Measurements from ENCODE around the gene MSMP. TPM values are rescaled to one million over a fixed set of nuclear protein-coding genes. Genes with fewer than 3 reads are reported as not detected.

Gene MSMP
- total RNA-seq, 2 experiments from 2014 or later: not detected

DNA sequence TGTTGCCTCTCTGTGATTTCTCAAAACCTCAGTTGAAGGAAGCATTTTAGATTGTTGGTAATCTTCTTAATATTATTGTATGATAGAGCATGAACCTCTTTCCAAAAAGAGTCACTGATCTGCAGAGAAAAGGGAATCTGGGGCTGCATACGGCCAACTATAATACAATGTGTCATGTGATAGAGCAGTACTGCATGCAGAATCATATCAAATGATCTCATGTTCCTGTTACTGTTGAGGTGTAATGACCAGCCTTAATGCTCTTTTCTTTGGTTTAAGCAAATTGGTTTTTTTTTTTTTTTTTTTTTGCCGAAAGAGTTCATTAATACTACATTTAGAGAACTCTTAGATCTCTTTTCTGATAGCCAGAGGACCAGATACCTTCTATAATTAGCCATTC, 12.9 kb upstream of the MSMP start:
- ATAC-seq (no peak), DNase-seq (no peak)
- Mint-ChIP-seq H3K36me3 (peaks cover 2% of the 10 kb centered on the region), H3K4me1 (no peaks in the 10 kb centered on the region), H3K9me3 (ENCODE audit: low read depth) (no peaks in the 10 kb centered on the region), H3K27ac (no peak overlapping the region), H3K27me3 (no peaks in the 10 kb centered on the region), H3K4me3 (no peak overlapping the region)
- CTCF ChIA-PET: interaction anchor here (1.3 to 1.6 kb wide), 2 partner anchors 9 to 136 kb away, joined by 3 to 4 read pairs; no protein-coding TSS in a partner anchor

GRCh38 chr9:35763803-35764202, 9.7 kb upstream of the MSMP start:
- Mint-ChIP-seq H3K27me3 (no peaks in the 10 kb centered on the region), H3K4me1 (peaks cover 11% of the 10 kb centered on the region), H3K9me3 (ENCODE audit: low read depth) (no peaks in the 10 kb centered on the region), H3K36me3 (peaks cover 2% of the 10 kb centered on the region), H3K27ac (no peak overlapping the region), H3K4me3 (no peak overlapping the region)
- DNase-seq (no peak), ATAC-seq (no peak)
- CTCF ChIA-PET: no interaction called here

DNA sequence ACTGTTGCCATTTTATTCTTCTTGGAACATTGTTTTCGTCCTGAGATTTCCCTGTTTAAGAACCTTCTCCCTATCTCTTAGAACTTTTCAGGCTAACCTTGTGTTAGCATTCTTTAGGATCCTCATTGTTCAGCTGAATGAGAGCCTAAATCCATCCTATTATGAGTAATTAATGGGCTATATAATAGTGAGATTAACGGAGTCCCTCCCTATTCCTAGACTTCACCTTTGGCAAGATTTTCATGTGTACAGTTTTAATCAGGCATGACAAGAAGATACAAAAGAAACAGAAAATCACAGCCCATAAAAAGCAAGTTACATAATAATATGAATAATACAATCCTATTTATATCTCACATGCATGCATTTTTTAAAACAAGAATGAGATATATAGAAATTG, 9.1 kb upstream of the MSMP start:
- Mint-ChIP-seq H3K27ac (no peak overlapping the region), H3K36me3 (peaks cover 5% of the 10 kb centered on the region), H3K4me3 (no peak overlapping the region), H3K27me3 (no peaks in the 10 kb centered on the region), H3K4me1 (peaks cover 16% of the 10 kb centered on the region), H3K9me3 (ENCODE audit: low read depth) (no peaks in the 10 kb centered on the region)
- ATAC-seq (no peak), DNase-seq (no peak)
- CTCF ChIA-PET: no interaction called here

DNA sequence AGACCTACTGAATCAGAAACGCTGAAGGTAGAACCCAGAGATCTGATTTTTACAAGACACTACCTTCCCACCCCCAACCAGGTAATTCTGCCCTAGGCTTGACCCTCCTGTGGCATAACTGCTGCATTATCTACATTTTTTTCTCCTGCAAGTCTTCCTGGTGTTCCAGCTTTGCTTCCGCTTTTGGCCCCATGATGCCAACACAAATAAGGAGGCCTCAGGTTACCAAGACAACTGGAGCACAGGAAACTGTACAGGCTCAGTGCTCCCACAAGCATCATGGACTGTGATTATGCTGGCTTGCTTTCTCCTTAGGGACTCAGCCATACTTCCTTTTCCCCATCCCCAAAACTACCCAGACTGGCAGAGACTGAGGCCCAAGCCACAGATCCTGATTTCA, 6.6 kb upstream of the MSMP start:
- ATAC-seq: no peak
- H3K36me3 Mint-ChIP-seq: peaks cover 6% of the 10 kb centered on the region
- peaks cover 33% of the 10 kb centered on the region for H3K4me1 Mint-ChIP-seq
- H3K27me3 Mint-ChIP-seq: no peaks in the 10 kb centered on the region
- DNase-seq: no peak
- CTCF ChIA-PET: interaction anchor here (1.1 to 1.6 kb wide), 4 partner anchors 25 to 102 kb away, joined by 3 to 7 read pairs (median 4); partner anchors contain the start of gene SPAG8
- no peak overlapping the region for H3K4me3 Mint-ChIP-seq
- H3K9me3 Mint-ChIP-seq (ENCODE audit: low read depth): no peaks in the 10 kb centered on the region
- no peak overlapping the region for H3K27ac Mint-ChIP-seq

- Mint-ChIP-seq H3K9me3 (ENCODE audit: low read depth) (no peaks in the 10 kb centered on the region), H3K36me3 (peaks cover 6% of the 10 kb centered on the region), H3K27me3 (no peaks in the 10 kb centered on the region), H3K27ac (no peak overlapping the region), H3K4me1 (peaks cover 33% of the 10 kb centered on the region), H3K4me3 (no peak overlapping the region)
- DNase-seq (no peak), ATAC-seq (no peak)
- CTCF ChIA-PET: interaction anchor here (1.3 to 1.9 kb wide), 3 partner anchors 10 to 101 kb away, joined by 3 to 7 read pairs (median 3); partner anchors contain the start of genes GBA2 and RGP1
Observed at GRCh38 chr9:35759795-35760194, 5.7 kb upstream of the MSMP start.

- Mint-ChIP-seq H3K4me1 (peaks cover 33% of the 10 kb centered on the region), H3K36me3 (peaks cover 7% of the 10 kb centered on the region), H3K4me3 (peak overlapping the region; percentile 18), H3K27me3 (no peaks in the 10 kb centered on the region), H3K9me3 (ENCODE audit: low read depth) (no peaks in the 10 kb centered on the region), H3K27ac (peak overlapping the region; percentile 8)
- ATAC-seq (no peak), DNase-seq (no peak)
- CTCF ChIA-PET: interaction anchor here (0.9 to 3.8 kb wide), 7 partner anchors 9 to 62 kb away, joined by 3 to 18 read pairs (median 5); partner anchors contain the start of genes GBA2 and RGP1
Observed at GRCh38 chr9:35758475-35759050, 4.5 kb upstream of the MSMP start.

DNA sequence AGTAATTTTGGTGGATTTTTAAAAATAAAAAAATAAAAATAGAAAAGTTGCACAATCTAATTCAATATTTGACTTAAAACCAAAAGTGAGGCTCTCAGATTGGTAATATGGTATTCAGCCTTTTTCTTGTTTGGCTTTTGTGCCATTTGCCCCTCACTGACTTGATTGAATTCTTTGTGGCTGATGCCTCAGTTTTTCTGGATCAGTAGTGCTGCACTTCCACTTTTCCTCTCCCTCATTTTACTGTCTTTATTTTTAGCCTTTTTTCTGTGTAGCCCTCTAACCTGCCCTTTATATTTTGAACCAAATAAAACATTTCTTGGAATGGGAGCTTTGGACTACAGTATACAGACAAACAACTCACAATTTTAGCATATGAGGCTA, 3.8 kb upstream of the MSMP start:
- DNase-seq (no peak), ATAC-seq (no peak)
- Mint-ChIP-seq H3K4me1 (peaks cover 33% of the 10 kb centered on the region), H3K27me3 (no peaks in the 10 kb centered on the region), H3K27ac (peak overlapping the region; percentile 64), H3K4me3 (peak overlapping the region; percentile 96), H3K9me3 (ENCODE audit: low read depth) (no peaks in the 10 kb centered on the region), H3K36me3 (peaks cover 7% of the 10 kb centered on the region)
- CTCF ChIA-PET: interaction anchor here (0.6 to 3.8 kb wide), 7 partner anchors 9 to 62 kb away, joined by 3 to 18 read pairs (median 5); partner anchors contain the start of genes GBA2 and RGP1

DNA sequence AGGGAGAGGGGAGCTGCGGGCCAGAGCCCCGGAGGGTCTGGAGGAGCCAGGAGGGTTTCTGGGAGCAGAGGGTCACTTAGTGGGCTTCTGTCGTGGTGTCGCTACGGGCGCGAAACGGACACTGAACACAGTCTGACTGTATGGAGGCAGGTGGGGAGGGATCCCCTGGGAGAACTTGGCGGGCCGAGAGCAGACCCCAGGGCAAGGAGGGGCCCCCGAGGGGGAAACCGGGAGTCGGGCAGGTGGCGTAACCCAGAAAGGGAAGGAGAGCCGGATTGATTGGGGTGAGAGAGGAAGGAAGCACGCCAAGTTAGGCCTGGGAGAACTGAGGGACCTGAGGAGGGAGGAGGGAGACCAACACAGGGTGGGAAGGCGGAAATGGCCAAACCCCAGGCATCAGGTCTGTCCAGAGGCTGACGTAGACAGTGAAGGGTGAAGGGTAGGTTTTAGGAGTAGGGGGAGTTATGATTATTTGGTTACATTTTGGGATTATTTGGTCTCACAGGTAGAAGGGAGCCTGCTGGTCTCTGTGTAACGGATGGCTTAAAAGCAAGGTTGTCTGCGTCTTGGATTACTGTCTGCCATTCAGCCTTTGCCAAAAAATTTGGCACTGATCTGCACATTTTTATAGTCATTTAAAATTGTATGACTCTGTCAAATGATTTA, 3.3 kb upstream of the MSMP start:
- H3K27me3 Mint-ChIP-seq: no peaks in the 10 kb centered on the region
- peak overlapping the region; percentile 96 for H3K4me3 Mint-ChIP-seq
- peaks cover 33% of the 10 kb centered on the region for H3K4me1 Mint-ChIP-seq
- no peaks in the 10 kb centered on the region for H3K9me3 Mint-ChIP-seq (ENCODE audit: low read depth)
- peak overlapping the region; percentile 92 for H3K27ac Mint-ChIP-seq
- H3K36me3 Mint-ChIP-seq: peaks cover 9% of the 10 kb centered on the region
- DNase-seq: peak; percentile 55
- CTCF ChIA-PET: interaction anchor here (0.6 to 3.8 kb wide), 22 partner anchors 10 to 137 kb away, joined by 3 to 37 read pairs (median 5); partner anchors contain the start of genes CCDC107, CREB3, GBA2 and RGP1
- ATAC-seq: peak; percentile 48

DNA sequence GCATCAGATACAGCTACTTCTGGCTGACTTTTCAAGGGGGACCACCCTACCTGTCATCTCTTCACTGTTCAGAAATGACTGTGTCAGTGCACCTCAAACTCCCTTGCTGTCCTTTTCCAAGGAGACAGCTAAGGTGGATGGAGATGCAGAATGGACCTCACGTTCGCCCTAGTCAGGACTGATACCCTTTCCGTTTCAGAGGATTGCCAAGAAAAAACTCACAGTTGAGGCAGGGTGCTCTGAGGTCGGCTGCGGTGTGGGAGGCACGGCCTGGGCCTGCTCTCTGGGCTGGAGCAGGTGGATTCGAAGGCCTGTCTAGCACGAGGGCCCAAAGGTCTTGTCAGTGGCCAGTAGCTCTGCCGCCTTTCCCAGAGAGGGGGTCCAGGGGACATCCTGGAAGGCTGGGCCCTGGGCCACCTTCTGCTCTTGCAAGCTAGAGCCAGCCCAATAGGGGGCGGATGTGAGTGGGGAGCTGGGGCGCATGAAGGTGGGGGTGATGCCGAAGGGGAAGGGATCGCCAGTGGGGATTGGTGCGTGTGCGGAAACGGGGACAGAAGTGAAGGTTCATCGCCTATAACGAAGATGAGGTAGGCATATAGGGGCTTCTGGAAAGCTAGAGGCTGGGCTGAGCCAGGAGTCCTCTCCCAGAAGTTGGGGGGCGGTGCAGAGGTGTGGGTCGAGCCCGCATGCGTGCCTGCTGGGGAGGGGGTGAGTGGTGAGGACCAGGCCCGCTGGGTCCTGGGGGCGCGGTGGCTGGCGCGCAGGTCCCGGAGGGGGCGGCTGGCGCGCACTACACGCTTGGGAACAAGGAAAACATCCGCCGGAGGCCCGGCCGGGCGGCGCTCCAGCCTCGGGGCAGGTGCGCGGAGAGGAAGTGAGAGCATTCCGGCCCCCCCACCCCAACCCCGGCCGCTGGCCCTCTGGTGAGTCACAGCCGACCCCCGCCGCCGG, 2.5 kb upstream of the MSMP start:
- Mint-ChIP-seq H3K4me1 (peaks cover 33% of the 10 kb centered on the region), H3K9me3 (ENCODE audit: low read depth) (no peaks in the 10 kb centered on the region), H3K4me3 (peak overlapping the region; percentile 96), H3K27me3 (no peaks in the 10 kb centered on the region), H3K27ac (peak overlapping the region; percentile 92), H3K36me3 (peaks cover 12% of the 10 kb centered on the region)
- ATAC-seq: peak; percentile 87
- CTCF ChIA-PET: interaction anchor here (0.6 to 3.8 kb wide), 24 partner anchors 9 to 153 kb away, joined by 3 to 37 read pairs (median 4); partner anchors contain the start of genes ARHGEF39, CCDC107, CREB3 and GBA2
- DNase-seq: peak; percentile 90

DNA sequence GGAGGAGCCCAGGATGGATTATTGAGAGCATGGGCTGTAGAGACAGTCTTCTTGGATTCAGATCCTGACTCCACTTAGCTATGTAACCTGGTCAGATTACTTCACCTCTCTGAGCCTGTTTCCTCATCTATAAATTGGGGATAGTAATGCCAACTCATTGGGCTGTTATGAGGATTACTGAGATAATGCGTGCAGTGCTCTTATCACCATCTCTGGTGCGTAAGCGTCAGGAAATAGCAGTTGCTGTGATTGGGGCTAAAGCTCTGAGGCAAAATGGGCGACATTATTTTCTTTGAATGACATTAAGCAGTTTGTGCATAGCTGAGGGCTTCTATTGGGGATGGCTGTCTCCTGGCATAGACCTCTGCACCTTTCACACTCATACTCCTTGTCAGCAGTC, 995 bp upstream of the MSMP start:
- Mint-ChIP-seq H3K9me3 (ENCODE audit: low read depth) (no peaks in the 10 kb centered on the region), H3K4me1 (peaks cover 41% of the 10 kb centered on the region), H3K27ac (no peak overlapping the region), H3K4me3 (no peak overlapping the region), H3K27me3 (no peaks in the 10 kb centered on the region), H3K36me3 (peaks cover 18% of the 10 kb centered on the region)
- ATAC-seq (no peak), DNase-seq (no peak)
- CTCF ChIA-PET: interaction anchor here (1.0 to 3.5 kb wide), 4 partner anchors 12 to 57 kb away, joined by 3 to 37 read pairs (median 16); partner anchors contain the start of genes CREB3, SPAG8 and TLN1

- Mint-ChIP-seq H3K4me1 (peaks cover 33% of the 10 kb centered on the region), H3K4me3 (no peak overlapping the region), H3K9me3 (ENCODE audit: low read depth) (no peaks in the 10 kb centered on the region), H3K27me3 (no peaks in the 10 kb centered on the region), H3K27ac (no peak overlapping the region), H3K36me3 (peaks cover 15% of the 10 kb centered on the region)
- ATAC-seq (no peak), DNase-seq (no peak)
- CTCF ChIA-PET: interaction anchor here (1.1 to 1.5 kb wide), 4 partner anchors 17 to 129 kb away, joined by 3 to 6 read pairs (median 3); partner anchors contain the start of gene CREB3
Observed at GRCh38 chr9:35753466-35753865, 610 bp downstream of the MSMP start.

DNA sequence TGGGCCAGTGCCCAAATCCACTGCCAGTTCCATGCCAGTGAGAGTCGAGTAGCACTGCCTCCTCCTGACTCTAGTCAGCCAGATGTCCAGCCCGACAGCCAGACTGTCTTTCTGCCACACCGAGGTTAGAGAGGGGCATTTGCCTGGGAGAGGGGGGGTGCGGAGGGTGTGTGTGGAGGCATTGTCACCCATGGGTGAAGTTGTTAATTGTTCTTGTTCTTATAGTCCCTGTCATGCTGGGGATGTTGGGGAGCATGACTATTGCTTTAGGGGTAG, 3.9 kb downstream of the MSMP start:
- Mint-ChIP-seq H3K36me3 (peaks cover 22% of the 10 kb centered on the region), H3K4me1 (peaks cover 41% of the 10 kb centered on the region), H3K9me3 (ENCODE audit: low read depth) (no peaks in the 10 kb centered on the region), H3K27ac (peak overlapping the region; percentile 86), H3K27me3 (no peaks in the 10 kb centered on the region), H3K4me3 (peak overlapping the region; percentile 88)
- CTCF ChIA-PET: interaction anchor here (0.7 to 7.2 kb wide), 8 partner anchors 9 to 132 kb away, joined by 3 to 150 read pairs (median 6); partner anchors contain the start of genes CCDC107, CREB3, RMRP and TLN1
- no peak for ATAC-seq
- no peak for DNase-seq

All from activated CD8-positive, alpha-beta memory T cell treated with anti-CD3 and anti-CD28 coated beads, Interleukin-2, amount 10 ng/mL, durations not matched to agents 7 days and 5 days (primary cell).